ENCODE data around the gene TMCC3. TPM values are rescaled to one million over a fixed set of nuclear protein-coding genes. Genes with fewer than 3 reads are reported as not detected.

The TMCC3 gene
- total and polyA plus RNA-seq, 2 donors from 2014 or later, result 6.7 to 14.7 TPM

- no peak overlapping the region for H3K9ac ChIP-seq (ENCODE audit: low read length in 3 of 3)
- intact Hi-C loops (cut with DNase I), result no loop called here
- H3K27me3 ChIP-seq (ENCODE audit: control insufficient read depth, insufficient read depth, low read length), result no peaks in the 10 kb centered on the region
- no peaks in the 10 kb centered on the region for H3K9me3 ChIP-seq (ENCODE audit: control insufficient read depth in 2 of 3, insufficient read depth in 1 of 3, low read length in 3 of 3)
- FAIRE-seq, result no peak
- TF ChIP-seq, protein P1, sequence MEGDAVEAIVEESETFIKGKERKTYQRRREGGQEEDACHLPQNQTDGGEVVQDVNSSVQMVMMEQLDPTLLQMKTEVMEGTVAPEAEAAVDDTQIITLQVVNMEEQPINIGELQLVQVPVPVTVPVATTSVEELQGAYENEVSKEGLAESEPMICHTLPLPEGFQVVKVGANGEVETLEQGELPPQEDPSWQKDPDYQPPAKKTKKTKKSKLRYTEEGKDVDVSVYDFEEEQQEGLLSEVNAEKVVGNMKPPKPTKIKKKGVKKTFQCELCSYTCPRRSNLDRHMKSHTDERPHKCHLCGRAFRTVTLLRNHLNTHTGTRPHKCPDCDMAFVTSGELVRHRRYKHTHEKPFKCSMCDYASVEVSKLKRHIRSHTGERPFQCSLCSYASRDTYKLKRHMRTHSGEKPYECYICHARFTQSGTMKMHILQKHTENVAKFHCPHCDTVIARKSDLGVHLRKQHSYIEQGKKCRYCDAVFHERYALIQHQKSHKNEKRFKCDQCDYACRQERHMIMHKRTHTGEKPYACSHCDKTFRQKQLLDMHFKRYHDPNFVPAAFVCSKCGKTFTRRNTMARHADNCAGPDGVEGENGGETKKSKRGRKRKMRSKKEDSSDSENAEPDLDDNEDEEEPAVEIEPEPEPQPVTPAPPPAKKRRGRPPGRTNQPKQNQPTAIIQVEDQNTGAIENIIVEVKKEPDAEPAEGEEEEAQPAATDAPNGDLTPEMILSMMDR (IDR thresholded peaks at IDR 0.05; ENCODE audit: borderline replicate concordance, extremely low read depth, insufficient read depth), result no peak
- H3K4me3 ChIP-seq (ENCODE audit: low read length in 3 of 3), result no peak overlapping the region
- H3K27ac ChIP-seq (ENCODE audit: low read depth in 2 of 2, low read length in 2 of 2), result no peak overlapping the region
- H3K36me3 ChIP-seq (ENCODE audit: control insufficient read depth in 2 of 3, insufficient read depth in 3 of 3, low read length in 3 of 3), result no peaks in the 10 kb centered on the region
- no peak for DNase-seq
- no peaks in the 10 kb centered on the region for H3K4me1 ChIP-seq (ENCODE audit: control insufficient read depth in 2 of 3, insufficient read depth in 2 of 3, low read depth in 1 of 3, low read length in 3 of 3)
Measured at GRCh38 chr12:94660436-94660835, 10.1 kb upstream of the TMCC3 start.

DNA sequence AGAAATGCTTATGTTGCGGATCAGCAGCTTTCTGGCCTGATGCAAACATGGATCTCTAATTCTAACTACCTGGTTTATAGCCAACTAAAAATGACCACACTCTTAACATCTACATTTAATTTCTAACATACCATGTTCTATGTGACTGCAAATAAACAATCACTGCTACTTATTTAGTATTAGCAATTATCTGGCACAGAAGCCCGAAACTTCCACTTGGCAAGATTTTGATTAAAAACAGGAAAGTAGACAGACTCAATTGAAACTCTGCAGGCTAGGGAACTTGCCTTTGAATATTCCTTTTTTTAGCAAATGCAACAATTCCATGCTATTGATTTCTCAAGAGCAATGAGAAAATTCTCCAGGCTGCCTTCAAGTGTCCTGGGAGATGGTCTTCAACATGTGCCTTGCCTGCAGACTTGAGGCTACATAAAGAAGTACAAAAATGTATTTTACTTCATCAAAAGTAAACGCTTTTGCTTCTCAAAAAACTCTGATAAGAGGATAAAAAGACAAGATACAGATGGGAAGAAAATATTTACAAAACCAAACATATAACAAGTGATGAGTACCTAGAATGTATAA, 9.1 kb upstream of the TMCC3 start:
- DNase-seq (no peak), FAIRE-seq (no peak)
- Histone ChIP-seq H3K9ac (ENCODE audit: low read length in 3 of 3) (no peak overlapping the region), H3K36me3 (ENCODE audit: control insufficient read depth in 2 of 3, insufficient read depth in 3 of 3, low read length in 3 of 3) (no peaks in the 10 kb centered on the region), H3K9me3 (ENCODE audit: control insufficient read depth in 2 of 3, insufficient read depth in 1 of 3, low read length in 3 of 3) (no peaks in the 10 kb centered on the region), H3K27me3 (ENCODE audit: control insufficient read depth, insufficient read depth, low read length) (no peaks in the 10 kb centered on the region), H3K4me3 (ENCODE audit: low read length in 3 of 3) (no peak overlapping the region), H3K27ac (ENCODE audit: low read depth in 2 of 2, low read length in 2 of 2) (no peak overlapping the region), H3K4me1 (ENCODE audit: control insufficient read depth in 2 of 3, insufficient read depth in 2 of 3, low read depth in 1 of 3, low read length in 3 of 3) (no peaks in the 10 kb centered on the region)
- TF ChIP-seq, protein P1 (IDR thresholded peaks at IDR 0.05; ENCODE audit: borderline replicate concordance, extremely low read depth, insufficient read depth), result no peak
- intact Hi-C loops (cut with DNase I), result no loop called here

- Histone ChIP-seq H3K4me3 (ENCODE audit: low read length in 3 of 3) (no peak overlapping the region), H3K9me3 (ENCODE audit: control insufficient read depth in 2 of 3, insufficient read depth in 1 of 3, low read length in 3 of 3) (no peaks in the 10 kb centered on the region), H3K27ac (ENCODE audit: low read depth in 2 of 2, low read length in 2 of 2) (no peak overlapping the region), H3K36me3 (ENCODE audit: control insufficient read depth in 2 of 3, insufficient read depth in 3 of 3, low read length in 3 of 3) (no peaks in the 10 kb centered on the region), H3K27me3 (ENCODE audit: control insufficient read depth, insufficient read depth, low read length) (no peaks in the 10 kb centered on the region), H3K9ac (ENCODE audit: low read length in 3 of 3) (no peak overlapping the region), H3K4me1 (ENCODE audit: control insufficient read depth in 2 of 3, insufficient read depth in 2 of 3, low read depth in 1 of 3, low read length in 3 of 3) (no peaks in the 10 kb centered on the region)
- DNase-seq, result no peak
- intact Hi-C loops (cut with DNase I), result no loop called here
- no peak for FAIRE-seq
- TF ChIP-seq, protein P1 (IDR thresholded peaks at IDR 0.05; ENCODE audit: borderline replicate concordance, extremely low read depth, insufficient read depth), result no peak
Measured at GRCh38 chr12:94658931-94659330, 8.6 kb upstream of the TMCC3 start.

- no peak for DNase-seq
- H3K4me1 ChIP-seq (ENCODE audit: control insufficient read depth in 2 of 3, insufficient read depth in 2 of 3, low read depth in 1 of 3, low read length in 3 of 3), result no peaks in the 10 kb centered on the region
- H3K9me3 ChIP-seq (ENCODE audit: control insufficient read depth in 2 of 3, insufficient read depth in 1 of 3, low read length in 3 of 3), result no peaks in the 10 kb centered on the region
- no peak overlapping the region for H3K9ac ChIP-seq (ENCODE audit: low read length in 3 of 3)
- no peak overlapping the region for H3K27ac ChIP-seq (ENCODE audit: low read depth in 2 of 2, low read length in 2 of 2)
- H3K27me3 ChIP-seq (ENCODE audit: control insufficient read depth, insufficient read depth, low read length), result no peaks in the 10 kb centered on the region
- intact Hi-C loops (cut with DNase I), result no loop called here
- TF ChIP-seq, protein P1 (IDR thresholded peaks at IDR 0.05; ENCODE audit: borderline replicate concordance, extremely low read depth, insufficient read depth), result no peak
- no peak overlapping the region for H3K4me3 ChIP-seq (ENCODE audit: low read length in 3 of 3)
- H3K36me3 ChIP-seq (ENCODE audit: control insufficient read depth in 2 of 3, insufficient read depth in 3 of 3, low read length in 3 of 3), result no peaks in the 10 kb centered on the region
- FAIRE-seq, result no peak
Measured at GRCh38 chr12:94656556-94656955, 6.2 kb upstream of the TMCC3 start.
